ENCODE data around the gene PAQR6.

PAQR6 gene

DNA sequence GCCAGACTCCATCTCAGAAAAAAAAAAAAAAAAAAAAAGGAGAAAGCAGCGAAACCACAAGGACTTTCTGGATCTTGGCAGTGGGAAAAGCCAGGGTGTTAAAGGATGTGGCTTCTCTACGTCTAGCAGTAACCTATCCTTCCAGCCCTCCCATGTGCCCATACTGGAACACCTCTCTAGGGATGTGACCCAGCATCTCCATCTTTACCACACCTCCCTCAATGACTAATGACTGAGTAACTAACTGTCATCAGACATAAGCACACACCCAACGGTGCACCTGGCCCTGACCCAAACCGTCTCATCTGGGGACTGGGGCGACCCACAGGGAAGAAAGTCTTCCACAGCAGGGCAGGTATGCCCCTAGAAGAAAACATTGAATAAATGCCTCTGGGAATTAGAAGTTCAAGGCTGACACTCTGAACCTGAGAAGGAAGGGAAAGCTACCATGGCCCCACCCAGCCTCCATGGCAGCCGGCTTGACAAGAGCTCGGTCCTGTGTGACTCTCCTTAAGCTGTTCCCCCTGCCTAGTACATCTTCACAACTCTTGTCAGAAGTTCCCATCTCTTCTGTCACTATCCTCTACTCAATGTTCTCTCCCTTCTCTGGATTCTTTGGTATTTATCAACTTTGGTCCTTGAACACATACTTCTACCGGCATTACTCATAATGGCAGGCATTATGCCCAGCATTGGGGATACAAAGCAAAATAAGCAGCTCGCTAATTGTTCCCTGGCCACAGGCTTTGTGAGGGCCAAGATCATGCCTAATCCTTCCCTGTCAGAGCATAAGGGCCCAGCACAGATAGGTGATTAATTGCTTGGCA is 14.8 kb upstream of the PAQR6 start:
- DNase-seq: no peak

DNA sequence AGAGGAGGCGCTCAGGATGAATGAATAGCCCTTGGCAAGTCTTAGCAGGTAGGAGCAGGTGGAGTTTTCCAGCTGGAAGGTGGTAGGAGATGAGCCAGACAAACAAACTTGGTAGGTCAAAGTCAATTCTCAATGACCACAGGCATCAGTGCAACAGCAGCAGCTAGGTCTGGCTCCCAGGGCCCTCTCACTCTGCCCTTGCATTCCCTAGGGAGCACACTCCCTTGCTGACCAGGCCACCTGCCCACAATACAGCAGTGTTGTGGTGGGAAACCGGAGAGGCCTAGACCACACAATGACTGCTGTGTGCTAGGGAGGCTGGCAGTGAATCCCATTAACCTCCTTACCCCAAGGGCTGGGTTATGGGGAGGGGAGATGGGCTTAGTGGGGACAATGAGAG is 13.0 kb upstream of the PAQR6 start:
- DNase-seq: no peak

DNA sequence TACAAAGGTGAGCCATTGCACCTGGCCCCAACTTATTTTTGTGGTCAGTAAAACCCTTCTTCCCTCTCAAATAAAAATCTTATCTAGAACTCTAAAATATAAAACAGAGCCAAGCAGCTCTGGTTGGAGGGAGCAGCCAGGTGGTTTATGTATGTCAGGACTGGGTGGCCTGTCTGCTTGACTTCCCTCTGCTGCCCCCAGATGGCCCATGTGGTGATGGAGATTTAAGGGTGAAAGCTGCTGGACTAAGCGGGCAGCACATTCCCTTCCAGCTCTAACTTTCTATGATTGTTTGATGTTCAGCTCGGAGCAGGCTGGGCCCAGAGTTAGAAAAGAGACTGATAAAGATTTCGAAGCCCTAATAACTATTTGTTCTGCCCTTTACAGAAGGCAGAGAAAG is 11.9 kb upstream of the PAQR6 start:
- DNase-seq: no peak

DNA sequence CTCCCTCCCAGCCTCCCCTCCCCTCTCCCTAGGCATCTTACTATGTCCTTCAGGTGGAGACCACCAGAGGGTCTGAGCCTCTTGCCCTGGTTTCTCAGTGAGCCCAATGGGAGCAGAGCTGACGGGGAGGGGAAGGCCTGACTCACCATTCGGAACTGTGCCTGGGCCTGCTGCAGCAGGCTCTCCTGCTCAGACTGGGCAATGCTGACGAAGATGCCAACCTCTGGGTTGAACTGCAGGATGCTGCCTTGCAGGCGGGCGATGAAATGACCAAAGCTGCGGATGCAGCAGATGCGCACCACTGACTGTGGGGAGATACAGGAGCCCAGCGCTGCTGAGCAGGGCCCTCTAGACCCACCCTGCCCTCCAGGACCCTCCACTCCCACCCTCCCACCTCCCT is 11.0 kb upstream of the PAQR6 start:
- no peak for DNase-seq

DNA sequence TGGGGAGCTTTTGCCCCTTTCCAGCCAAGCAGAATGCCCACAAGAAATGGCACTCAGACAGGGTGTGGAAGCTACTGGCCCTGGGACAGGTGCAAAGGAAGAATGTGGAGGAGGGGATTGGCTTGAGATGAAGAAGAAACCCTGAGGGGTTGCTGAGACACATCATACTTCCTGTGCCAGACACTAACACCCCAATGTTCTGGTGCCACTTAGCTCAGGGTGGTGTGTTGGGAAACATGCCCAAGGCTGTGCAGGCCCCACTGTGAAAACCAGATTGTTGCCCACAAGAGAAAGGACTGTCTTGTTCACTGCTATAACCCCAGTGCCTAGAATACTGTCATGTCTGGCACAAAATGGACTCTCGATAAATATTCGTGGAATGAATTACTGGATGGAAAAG is 9.9 kb upstream of the PAQR6 start:
- DNase-seq: no peak

DNA sequence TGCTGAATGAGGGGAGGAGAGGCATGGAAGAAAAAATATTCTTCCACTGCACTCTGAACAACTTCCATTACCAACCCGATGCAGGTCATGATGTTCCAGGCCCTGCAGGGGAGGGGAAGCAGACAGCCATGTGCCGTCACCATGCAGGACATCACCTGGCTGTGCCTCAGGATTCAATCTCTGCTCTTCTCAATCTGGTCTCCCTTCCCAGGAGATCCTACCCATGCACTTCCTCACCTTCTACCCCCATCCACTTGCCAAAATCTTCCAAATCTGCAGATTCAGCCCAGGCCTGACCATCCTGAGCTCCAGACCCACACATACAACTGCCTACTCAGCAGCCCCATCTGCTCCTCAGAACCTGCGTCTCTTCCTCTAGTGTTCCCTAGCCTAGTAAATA is 5.8 kb upstream of the PAQR6 start:
- DNase-seq: no peak

DNA sequence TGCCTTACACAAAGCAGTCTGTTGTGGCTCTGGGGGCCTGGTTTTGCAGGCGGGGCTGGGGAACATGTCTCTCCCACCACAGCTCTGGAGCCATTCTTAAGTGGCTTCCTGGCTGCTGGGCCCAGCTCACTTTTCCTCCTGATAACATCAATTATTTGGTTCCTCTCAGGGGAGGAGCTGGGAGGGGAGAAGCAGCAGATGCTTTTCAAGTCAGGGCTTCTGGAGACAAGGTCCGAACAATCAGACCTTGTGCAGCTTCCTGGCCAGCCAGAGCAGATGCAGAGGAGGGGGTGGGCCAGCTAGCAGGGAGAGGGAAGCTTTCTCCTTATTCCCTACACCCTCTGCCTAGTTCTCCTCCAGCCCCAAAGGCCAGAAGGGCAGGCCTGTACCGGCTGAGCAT is 3.7 kb upstream of the PAQR6 start:
- no peak for DNase-seq

DNA sequence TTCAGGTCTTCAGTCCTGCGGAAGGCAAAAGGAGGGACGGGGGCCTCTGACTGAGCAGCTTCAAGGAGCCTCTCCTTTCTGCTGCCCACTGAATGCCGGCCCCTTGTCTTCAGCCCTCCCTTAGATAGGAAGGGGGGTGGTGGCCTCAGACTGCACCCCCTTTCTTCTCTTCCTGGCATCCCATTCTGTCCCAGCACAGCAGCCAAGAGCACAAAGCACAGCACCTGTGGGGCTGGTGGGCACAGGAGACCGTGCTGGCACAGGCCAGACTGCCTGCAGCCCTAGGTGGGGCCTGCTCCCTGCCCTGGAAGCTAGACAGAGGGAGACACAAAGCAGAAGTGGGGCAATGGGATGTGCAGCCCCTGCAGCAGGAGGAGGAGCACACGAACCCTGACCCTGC is 1.7 kb upstream of the PAQR6 start:
- DNase-seq: no peak

DNA sequence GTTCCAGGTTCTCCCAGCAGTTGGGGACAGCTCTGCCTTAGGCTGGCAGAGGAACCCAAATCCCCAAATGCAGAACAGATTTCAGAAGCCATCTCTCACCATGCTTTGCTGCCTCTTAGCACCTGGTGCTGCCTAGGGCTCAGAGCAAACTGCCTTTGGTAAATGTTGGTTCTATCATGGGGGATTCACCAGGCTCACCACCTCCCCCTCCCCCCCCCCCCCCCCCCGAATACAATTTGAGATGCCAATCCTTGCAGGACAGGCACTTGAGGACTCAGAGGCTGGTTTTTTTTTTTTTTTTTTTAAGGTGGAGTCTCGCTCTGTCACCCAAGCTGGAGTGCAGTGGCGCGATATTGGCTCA is 447 bp upstream of the PAQR6 start:
- DNase-seq: no peak

DNA sequence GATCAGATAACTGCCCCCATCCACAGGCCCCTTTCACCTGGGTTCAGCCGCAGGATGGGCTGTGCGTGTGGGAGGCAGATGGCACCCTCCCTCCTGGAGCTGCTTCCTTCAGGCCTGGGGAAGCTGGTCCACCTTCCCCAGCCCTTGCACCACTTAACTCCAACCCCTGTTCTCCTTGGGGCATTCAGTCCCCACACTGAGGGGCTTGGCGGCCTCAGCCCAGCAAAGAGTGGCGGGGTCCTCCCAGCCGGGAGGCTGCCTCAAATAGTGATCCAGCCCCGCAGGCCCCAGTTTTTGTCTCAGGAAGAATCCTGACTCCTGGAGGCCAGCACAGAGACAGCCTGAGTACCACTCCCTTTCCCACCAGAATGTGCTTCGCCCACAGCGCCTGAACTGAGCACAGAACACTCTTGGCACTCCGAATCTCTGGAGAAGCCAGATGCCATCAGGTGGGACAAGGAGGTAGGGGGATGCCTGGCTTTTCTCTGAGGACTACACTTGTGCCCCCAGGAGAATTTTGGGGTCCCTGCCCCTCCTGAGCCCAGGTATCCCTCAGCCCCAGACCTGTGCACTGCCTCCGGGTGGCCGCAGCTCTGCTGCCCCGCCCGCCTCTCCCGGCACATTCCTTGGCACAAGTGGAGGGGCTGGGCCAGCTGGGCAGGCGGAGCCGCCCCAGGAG is 936 bp downstream of the PAQR6 start:
- DNase-seq: no peak

DNA sequence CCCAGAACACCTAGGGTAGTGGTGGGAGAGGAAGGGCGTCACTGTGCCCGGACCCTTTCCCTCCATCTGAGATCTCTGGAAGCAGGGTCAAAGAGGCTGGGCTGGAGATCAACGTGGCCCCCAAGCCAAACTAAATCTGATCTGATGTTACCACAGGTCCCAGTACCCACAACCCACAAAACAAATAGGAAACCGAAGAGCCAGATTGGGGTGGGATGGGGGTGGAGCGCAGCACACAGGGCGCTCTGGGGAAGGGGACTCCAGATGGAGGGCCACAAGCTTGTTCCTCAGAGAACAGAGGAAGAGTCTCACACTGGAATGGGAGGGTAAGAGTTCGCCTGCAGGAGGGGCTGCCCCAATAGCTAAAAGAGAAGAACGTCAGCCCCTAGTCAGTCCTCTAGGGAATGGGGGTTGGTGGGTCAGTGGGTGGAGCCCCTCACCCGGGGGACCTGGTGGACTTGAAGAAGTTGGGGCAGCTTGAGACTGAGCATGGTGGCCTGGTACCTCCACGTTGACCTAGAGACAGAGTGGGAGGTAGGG is 1.5 kb downstream of the PAQR6 start:
- DNase-seq: no peak

DNA sequence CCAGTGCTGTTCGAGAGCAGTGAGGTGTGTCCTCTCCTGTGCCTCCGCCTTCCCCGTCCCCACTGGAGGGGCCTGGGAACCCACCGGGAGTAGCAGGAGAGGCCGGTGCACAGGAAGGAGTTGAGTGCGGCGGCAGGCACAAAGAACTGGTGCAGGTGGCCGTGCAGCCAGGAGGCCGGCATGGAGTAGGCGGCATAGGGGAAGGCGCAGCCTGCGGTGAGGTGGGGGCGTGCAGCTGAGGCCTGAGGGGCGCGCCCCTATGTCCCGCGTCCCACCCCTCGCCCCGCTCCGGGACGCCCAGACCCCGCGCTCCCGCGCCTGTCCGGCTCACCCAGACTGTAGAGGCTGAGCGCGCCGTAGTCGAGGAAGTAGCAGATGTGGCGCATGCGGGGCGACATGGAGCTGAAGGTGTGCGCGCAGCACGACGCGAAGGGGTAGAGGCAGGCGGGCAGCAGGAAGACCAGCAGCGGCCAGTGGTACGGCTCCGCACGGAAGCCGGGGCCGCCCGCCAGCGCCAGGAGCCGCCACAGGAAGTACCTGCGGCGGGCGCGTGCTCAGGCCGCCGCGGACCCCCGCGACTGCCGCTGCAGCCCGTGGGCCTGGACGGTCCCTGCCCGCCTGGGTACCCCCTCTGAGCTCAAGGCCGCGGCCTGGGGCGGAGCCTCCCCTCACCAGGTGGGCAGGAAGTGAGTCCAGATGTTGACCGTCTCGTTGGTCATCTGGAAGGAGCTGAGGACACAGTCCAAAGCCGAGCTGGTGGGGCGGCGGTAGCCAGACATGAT is 2.2 kb downstream of the PAQR6 start:
- peak; percentile 25 for DNase-seq

DNA sequence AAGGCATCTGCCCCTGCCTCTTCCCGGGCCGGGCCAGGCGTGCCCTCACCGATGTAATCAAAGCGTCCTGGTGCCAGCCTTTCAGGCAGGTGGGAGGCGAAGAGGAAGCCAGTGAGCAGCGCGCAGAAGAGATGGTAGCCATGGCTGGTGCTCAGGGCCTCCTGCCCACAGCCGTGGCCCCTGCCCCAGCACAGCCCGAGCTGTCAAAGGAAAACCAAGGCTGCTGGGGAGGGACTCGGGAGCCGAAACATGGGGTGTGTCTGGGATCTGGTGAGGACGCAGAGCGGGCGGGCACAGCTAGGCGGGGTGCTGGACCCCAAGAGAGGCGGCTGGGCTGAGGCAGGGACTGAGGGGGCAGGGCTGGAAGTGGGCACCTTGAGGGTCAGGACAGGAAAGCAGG is 3.1 kb downstream of the PAQR6 start:
- DNase-seq: no peak

DNA sequence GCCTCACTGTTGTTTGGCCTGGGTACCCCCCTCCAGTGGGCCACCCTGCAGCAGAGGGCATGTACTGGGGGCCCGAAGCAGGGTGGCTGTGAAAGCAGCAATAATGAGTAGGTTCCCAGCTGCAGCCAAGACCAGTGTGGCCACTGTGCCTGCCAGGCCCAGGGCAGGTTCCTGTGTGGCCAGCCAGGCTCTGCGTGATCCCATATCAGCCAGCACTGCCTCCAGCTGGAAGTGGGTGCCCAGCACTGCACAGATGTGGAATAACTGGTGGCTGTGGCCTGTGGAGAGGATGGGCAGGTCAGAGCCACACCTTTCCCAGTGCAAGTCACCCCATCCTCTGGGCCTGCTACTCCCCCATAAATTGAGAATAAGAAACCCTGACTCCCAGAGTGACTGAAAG is 3.7 kb downstream of the PAQR6 start:
- DNase-seq: no peak

DNA sequence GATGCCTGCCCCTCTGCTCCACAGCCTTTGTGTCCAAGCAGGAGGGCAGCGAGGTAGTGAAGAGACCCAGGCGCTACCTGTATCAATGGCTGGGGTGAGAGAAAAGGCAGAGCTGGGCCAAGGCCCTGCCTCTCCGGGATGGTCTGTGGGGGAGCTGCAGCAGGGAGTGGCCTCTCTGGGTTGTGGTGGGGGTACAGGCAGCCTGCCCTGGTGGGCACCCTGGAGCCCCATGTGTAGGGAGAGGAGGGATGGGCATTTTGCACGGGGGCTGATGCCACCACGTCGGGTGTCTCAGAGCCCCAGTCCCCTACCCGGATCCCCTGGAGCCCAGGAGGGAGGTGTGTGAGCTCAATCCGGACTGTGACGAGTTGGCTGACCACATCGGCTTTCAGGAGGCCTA is 5.1 kb downstream of the PAQR6 start:
- no peak for DNase-seq

DNA sequence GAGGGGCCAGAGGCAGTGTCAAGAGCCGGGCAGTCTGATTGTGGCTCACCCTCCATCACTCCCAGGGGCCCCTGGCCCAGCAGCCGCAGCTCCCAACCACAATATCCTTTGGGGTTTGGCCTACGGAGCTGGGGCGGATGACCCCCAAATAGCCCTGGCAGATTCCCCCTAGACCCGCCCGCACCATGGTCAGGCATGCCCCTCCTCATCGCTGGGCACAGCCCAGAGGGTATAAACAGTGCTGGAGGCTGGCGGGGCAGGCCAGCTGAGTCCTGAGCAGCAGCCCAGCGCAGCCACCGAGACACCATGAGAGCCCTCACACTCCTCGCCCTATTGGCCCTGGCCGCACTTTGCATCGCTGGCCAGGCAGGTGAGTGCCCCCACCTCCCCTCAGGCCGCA is 5.9 kb downstream of the PAQR6 start, which contains the start of gene BGLAP:
TSS of gene BGLAP (plus strand) at position 259 of the 400 bp plus-strand sequence. CDS start at position 307, 48 bp downstream.
- no peak for DNase-seq

DNA sequence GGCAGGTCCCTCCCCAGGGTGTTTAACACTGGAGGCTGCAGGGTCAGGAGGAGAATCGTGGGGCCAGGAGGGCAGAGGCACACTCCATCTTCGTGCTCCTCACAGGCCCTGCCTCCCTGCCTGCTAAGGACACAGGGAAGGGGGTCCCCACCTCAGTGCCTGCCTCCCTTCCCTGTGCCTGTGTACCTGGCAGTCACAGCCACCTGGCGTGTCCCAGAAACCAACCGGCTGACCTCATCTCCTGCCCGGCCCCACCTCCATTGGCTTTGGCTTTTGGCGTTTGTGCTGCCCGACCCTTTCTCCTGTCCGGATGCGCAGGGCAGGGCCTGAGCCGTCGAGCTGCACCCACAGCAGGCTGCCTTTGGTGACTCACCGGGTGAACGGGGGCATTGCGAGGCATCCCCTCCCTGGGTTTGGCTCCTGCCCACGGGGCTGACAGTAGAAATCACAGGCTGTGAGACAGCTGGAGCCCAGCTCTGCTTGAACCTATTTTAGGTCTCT is 6.5 kb downstream of the PAQR6 start:
- no peak for DNase-seq

DNA sequence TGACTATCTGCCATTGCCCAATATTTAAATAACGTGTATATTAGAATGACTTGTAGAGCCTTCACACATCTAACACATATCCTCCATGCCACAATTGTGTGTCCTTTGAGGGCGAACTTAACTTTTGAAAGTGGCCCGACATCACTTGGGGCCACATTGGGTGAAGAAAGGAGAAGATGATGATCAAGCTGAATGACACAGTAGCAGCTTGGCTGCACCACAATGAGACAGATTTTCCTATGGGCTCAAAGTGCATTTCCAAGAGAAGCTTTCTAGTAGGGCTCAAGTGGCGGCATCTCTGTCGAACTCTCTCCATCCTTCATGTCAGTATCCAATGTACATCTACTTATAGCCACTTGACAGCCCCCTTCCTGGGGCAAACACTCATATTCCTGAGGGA is 9.6 kb downstream of the PAQR6 start:
- DNase-seq: no peak

DNA sequence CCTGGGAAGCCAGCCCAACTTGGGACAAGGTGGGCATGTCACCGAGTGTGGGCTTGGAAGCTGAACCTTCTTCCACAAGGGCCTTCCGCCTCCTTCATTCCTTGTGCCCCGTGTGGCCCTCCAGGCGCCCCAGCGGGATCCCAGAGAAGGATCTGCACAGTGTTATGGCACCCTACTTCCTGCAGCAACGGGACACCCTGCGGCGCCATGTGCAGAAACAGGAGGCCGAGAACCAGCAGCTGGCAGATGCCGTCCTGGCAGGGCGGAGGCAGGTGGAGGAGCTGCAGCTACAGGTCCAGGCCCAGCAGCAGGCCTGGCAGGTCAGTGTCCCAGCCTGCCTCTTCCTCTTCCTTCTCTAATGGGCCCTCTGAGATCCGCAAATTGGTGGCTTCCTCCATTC is 11.7 kb downstream of the PAQR6 start:
- DNase-seq: no peak

DNA sequence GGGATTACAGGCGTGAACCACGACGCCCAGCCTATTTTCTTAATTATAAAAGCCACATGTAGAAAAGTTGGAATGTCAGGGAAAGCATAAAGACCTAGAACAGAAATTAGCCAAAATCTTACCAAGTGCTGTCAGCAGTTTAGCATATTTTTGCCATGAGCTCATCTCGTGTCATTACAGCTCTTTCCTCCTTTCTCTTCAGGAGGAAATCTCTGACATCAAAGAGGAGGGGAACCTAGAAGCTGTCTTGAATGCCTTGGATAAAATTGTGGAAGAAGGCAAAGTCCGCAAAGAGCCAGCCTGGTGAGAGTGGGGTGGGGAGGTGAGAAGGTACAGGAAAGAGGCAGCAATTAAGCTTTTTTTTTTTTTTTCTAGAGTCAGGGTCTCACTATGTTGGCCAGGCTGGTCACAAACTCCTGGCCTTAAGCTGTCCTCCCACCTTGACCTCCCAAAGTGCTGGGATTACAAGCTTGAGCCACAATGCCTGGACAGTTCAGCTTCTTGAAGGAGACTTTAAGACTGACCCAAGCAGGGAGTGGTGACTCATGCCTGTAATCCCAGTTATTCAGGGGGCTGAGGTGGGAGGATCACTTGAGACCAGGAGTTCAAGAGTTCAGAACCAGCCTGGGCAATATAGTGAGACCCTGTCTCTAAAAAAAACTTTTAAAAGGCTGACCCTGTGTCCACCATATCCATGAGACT is 14.3 kb downstream of the PAQR6 start:
- no peak for DNase-seq

DNA sequence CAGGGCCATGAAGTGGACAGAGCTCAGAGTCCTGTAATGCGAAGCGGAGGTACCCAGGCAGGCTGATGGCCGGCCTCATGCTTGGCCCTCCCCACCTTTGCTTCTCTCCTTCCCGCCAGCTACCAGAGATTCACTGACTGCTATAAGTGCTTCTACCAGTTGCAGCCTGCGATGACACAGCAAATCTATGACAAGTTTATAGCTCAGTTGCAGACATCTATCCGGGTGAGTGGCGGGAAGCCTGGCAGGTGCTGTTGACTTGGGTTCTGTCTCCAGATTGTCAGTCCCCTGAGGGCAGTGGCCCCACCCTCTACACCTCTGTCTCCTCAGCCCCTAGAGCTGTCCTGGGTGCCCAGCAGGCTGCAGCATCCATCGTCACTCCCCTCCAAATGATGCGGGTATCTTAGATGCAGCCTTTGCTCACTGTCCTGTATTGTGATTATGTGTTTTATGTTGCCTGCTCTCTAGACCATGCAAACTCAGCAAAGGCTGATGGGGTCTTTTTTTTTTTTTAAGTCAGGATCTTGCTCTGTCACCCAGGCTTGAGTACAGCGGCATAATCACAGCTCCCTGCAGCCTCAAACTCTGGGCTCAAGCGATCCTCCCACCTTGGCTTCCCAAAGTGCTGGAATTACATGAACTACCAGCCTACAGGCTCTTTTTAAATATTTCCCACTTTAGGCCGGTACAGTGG is 15.5 kb downstream of the PAQR6 start:
- no peak for DNase-seq

DNA sequence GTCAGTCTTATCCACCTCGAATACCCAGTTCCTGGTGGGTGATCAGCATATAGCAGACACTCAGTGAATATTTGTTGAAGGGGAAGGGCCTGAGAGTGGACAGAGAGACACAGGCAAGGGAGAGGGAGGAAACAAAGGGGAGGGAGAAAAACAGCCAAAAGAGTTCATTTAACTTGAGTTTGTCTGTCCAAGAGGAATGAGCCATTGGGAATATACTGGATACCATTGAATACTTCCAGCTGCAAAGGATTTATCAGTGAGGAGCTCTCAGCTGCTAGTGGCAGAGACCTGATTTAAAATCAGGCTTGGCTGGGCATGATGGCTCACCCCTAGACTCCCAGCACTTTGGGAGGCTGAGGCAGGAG is 17.4 kb downstream of the PAQR6 start:
- DNase-seq: no peak
